Natural killer cell (primary cell): ENCODE results near the gene GALNT17. TPM values are rescaled to one million over a fixed set of nuclear protein-coding genes. Genes with fewer than 3 reads are reported as not detected.

ENCODE experiments used
- ATAC-seq, 3 donors: fragments of 150-1000 bp in 2 of 3; fragments of 200-7000 bp in 1 of 3; cut with Tn5 transposase; 1 replicate in 1 of 3; 2 replicates in 2 of 3; pipeline ENCODE4 v1.10.0; 2021; ENCODE audit warnings: mild to moderate bottlenecking in 2 of 3, moderate library complexity in 2 of 3
- DNase-seq, 2 donors: peaks; one replicate each; pipeline versions ENCODE4 v3.0.0 to v3.0.0-alpha.2; 2013 to 2021; ENCODE audit warnings: mixed read lengths in 1 of 2
- H3K27ac ChIP-seq: one replicate; pipeline ENCODE4 v1.5.1; 2013; ENCODE audit warnings: mild to moderate bottlenecking, low read length
- H3K27me3 ChIP-seq: one replicate; pipeline ENCODE4 v1.6.1; 2013; ENCODE audit warnings: low read length; ENCODE audit not compliant: control insufficient read depth, insufficient read depth
- H3K36me3 ChIP-seq: one replicate; pipeline ENCODE4 v1.6.1; 2013; ENCODE audit warnings: low read length; ENCODE audit not compliant: control insufficient read depth, insufficient read depth
- H3K4me1 ChIP-seq: one replicate; pipeline ENCODE4 v1.6.1; 2013; ENCODE audit warnings: low read length; ENCODE audit not compliant: control insufficient read depth, insufficient read depth
- H3K4me3 ChIP-seq: one replicate; pipeline ENCODE4 v1.5.1; 2013; ENCODE audit warnings: low read length
- H3K9me3 ChIP-seq: one replicate; pipeline ENCODE4 v1.6.1; 2013; ENCODE audit warnings: low read length; ENCODE audit not compliant: control insufficient read depth, insufficient read depth
- H3K27ac Mint-ChIP-seq, 2 donors: one replicate each; pipeline ENCODE4 v1.8.0; 2022; ENCODE audit warnings: mild to moderate bottlenecking in 2 of 2, mixed read lengths in 2 of 2, moderate library complexity in 1 of 2
- H3K27me3 Mint-ChIP-seq, 2 donors: one replicate each; pipeline ENCODE4 v1.8.0; 2022; ENCODE audit warnings: low read depth in 2 of 2, mixed read lengths in 2 of 2
- H3K36me3 Mint-ChIP-seq: one replicate; pipeline ENCODE4 v1.8.0; 2022; ENCODE audit warnings: mixed read lengths
- H3K4me1 Mint-ChIP-seq, 2 donors: one replicate each; pipeline ENCODE4 v1.8.0; 2022; ENCODE audit warnings: mixed read lengths in 2 of 2
- H3K4me3 Mint-ChIP-seq: one replicate; pipeline ENCODE4 v1.8.0; 2022; ENCODE audit warnings: mild to moderate bottlenecking, moderate library complexity, mixed read lengths
- H3K9me3 Mint-ChIP-seq, 2 donors: one replicate each; pipeline ENCODE4 v1.8.0; 2022; ENCODE audit warnings: mixed read lengths in 2 of 2
- CTCF ChIP-seq: fragments of 200-600 bp; IDR thresholded peaks from one replicate; pipeline ENCODE4 v1.8.0; 2022; ENCODE audit warnings: antibody characterized with exemption
- WGBS: methylation state at CpG from one replicate; pipeline ENCODE4 v1.1.7; 2013; ENCODE audit warnings: missing lambda C conversion rate; ENCODE audit not compliant: insufficient coverage; 5-methylcytosine and 5-hydroxymethylcytosine counted together
- intact Hi-C: fragments of 100-400 bp; cut with micrococcal nuclease; formaldehyde crosslinking; loops from one replicate; pipeline ENCODE4 v1.14.2; 2022
- total RNA-seq, 4 donors: library from RNA; stranded (reverse); fragments of 120-200 nt in 1 of 4; gene quantifications; one replicate each; pipeline versions ENCODE4 v1.2.3 to v1.2.4, GENCODE V29; 2013 to 2022

Gene GALNT17
- total RNA-seq, 3 donors from 2014 or later (not counting 1 experiment from before 2014, with no cell fraction given), result not detected

- peaks cover 6 to 7% of the 10 kb centered on the region in 2 donors for H3K9me3 Mint-ChIP-seq
These were observed 158.5 kb downstream of the GALNT17 start for GRCh38 chr7:71290452-71290851.

GRCh38 chr7:71298378-71298777 lies 166.4 kb downstream of the GALNT17 start:
- H3K27me3 Mint-ChIP-seq, result no peaks in the 10 kb centered on the region
- Histone ChIP-seq H3K9me3 (peaks cover 2% of the 10 kb centered on the region), H3K27me3 (no peaks in the 10 kb centered on the region), H3K36me3 (no peaks in the 10 kb centered on the region), H3K4me1 (no peaks in the 10 kb centered on the region), H3K27ac (no peak overlapping the region), H3K4me3 (no peak overlapping the region)
- no peak for TF ChIP-seq CTCF
- no peak for ATAC-seq
- intact Hi-C loops, result no loop called here
- no peak for DNase-seq
- no peaks in the 10 kb centered on the region for H3K4me1 Mint-ChIP-seq
- H3K27ac Mint-ChIP-seq, result no peak overlapping the region
- 89% methylated on average over 6 of the region's 6 CpGs for WGBS
- peaks cover 4 to 8% of the 10 kb centered on the region in 2 donors for H3K9me3 Mint-ChIP-seq
- no peaks in the 10 kb centered on the region for H3K36me3 Mint-ChIP-seq
- no peak overlapping the region for H3K4me3 Mint-ChIP-seq

More at GRCh38 chr7:71290452-71290851, 158.5 kb downstream of the GALNT17 start:
- H3K27me3 Mint-ChIP-seq, result no peaks in the 10 kb centered on the region
- intact Hi-C loops, result no loop called here
- no peak for TF ChIP-seq CTCF
- DNase-seq (no peak), ATAC-seq (no peak)
- H3K36me3 ChIP-seq, result no peaks in the 10 kb centered on the region
- no peak overlapping the region for H3K4me3 Mint-ChIP-seq
- H3K4me1 Mint-ChIP-seq, result no peaks in the 10 kb centered on the region
- no peaks in the 10 kb centered on the region for H3K36me3 Mint-ChIP-seq
- H3K27ac Mint-ChIP-seq, result no peak overlapping the region
- peaks cover 3% of the 10 kb centered on the region for H3K9me3 ChIP-seq
- no peaks in the 10 kb centered on the region for H3K27me3 ChIP-seq
- H3K4me3 ChIP-seq, result no peak overlapping the region
- H3K27ac ChIP-seq, result no peak overlapping the region
- H3K4me1 ChIP-seq, result no peaks in the 10 kb centered on the region
- 92% methylated on average over 4 of the region's 4 CpGs for WGBS

GRCh38 chr7:71300086-71300485 lies 168.1 kb downstream of the GALNT17 start:
- intact Hi-C loops, result no loop called here
- Mint-ChIP-seq H3K27me3 (no peaks in the 10 kb centered on the region), H3K4me1 (no peaks in the 10 kb centered on the region), H3K27ac (no peak overlapping the region), H3K4me3 (no peak overlapping the region), H3K9me3 (peaks cover under 1 to 4% of the 10 kb centered on the region in 2 donors), H3K36me3 (no peaks in the 10 kb centered on the region)
- H3K9me3 ChIP-seq, result peaks cover 2% of the 10 kb centered on the region
- 95% methylated on average over 3 of the region's 3 CpGs for WGBS
- ATAC-seq, result no peak
- no peaks in the 10 kb centered on the region for H3K36me3 ChIP-seq
- TF ChIP-seq CTCF, result no peak
- H3K27me3 ChIP-seq, result no peaks in the 10 kb centered on the region
- no peak for DNase-seq
- H3K4me3 ChIP-seq, result no peak overlapping the region
- H3K27ac ChIP-seq, result no peak overlapping the region
- no peaks in the 10 kb centered on the region for H3K4me1 ChIP-seq

- H3K9me3 Mint-ChIP-seq, result peaks cover 0 to 3% of the 10 kb centered on the region in 2 donors
- peaks cover 2% of the 10 kb centered on the region for H3K9me3 ChIP-seq
- no peaks in the 10 kb centered on the region for H3K27me3 ChIP-seq
- no peak overlapping the region for H3K4me3 Mint-ChIP-seq
- no peaks in the 10 kb centered on the region for H3K4me1 ChIP-seq
- no peak overlapping the region for H3K27ac ChIP-seq
- no peak for TF ChIP-seq CTCF
- no peak for ATAC-seq
- no peak for DNase-seq
- no peaks in the 10 kb centered on the region for H3K36me3 ChIP-seq
- 64% methylated on average over 5 of the region's 6 CpGs for WGBS
- no peak overlapping the region for H3K4me3 ChIP-seq
- no peaks in the 10 kb centered on the region for H3K4me1 Mint-ChIP-seq
- H3K36me3 Mint-ChIP-seq, result no peaks in the 10 kb centered on the region
- no peak overlapping the region for H3K27ac Mint-ChIP-seq
- H3K27me3 Mint-ChIP-seq, result no peaks in the 10 kb centered on the region
- intact Hi-C loops, result no loop called here
These were observed 168.7 kb downstream of the GALNT17 start for GRCh38 chr7:71300603-71301002.
